GM18909 (cell line): ENCODE results near the gene ANKRD13D.

Source experiments
- ATAC-seq: cut with Tn5 transposase; IDR thresholded peaks from one replicate; pipeline ENCODE4 v1.9.1; 2021; ENCODE audit warnings: mild to moderate bottlenecking; ENCODE audit not compliant: unreplicated experiment, poor library complexity

ANKRD13D gene

DNA sequence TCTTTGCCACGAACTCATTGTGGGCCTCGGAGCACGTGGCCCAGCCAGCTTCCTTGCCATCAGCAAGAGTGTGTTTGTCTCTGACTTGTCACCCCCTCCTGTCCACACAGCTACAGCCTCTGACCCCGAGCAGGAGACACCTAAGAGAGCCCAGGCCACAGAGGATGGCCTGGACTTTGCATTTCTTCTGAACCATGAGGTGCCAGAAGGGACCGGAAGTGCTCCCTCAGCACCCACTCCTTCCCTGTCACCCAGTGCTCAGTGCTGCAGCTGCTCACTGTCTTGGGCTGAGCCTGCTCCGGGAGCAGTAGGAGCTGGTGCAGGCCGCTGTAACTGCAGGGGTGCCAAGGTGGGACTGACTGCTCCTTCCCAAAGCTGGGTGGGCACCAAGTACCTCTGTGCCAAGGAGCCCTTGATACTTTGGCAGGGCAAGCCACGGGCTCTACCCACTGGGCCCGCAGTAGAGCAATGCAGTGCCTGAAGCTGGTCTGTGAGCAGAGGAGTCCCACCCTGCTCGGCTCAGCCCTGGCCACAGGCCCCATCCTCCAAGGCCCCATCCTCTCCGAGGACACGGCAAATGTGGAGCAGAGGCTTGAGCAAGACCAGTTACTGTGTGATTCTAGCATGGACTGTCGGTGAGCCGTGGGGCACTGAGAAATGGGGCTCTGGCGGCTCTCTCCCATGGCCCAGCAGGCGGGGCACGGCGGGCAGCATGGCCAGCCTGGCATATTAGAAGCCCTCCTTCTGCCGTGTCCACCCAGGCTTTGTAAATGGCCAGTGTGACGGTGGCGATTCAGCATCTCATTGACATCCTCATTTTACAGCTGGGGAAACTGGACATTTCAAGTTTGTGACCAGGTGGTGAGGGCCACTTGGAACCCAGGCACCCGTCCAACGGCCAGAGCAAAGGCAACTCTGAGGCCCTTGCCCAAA lies 16.5 kb upstream of the ANKRD13D start:
- ATAC-seq = no peak

DNA sequence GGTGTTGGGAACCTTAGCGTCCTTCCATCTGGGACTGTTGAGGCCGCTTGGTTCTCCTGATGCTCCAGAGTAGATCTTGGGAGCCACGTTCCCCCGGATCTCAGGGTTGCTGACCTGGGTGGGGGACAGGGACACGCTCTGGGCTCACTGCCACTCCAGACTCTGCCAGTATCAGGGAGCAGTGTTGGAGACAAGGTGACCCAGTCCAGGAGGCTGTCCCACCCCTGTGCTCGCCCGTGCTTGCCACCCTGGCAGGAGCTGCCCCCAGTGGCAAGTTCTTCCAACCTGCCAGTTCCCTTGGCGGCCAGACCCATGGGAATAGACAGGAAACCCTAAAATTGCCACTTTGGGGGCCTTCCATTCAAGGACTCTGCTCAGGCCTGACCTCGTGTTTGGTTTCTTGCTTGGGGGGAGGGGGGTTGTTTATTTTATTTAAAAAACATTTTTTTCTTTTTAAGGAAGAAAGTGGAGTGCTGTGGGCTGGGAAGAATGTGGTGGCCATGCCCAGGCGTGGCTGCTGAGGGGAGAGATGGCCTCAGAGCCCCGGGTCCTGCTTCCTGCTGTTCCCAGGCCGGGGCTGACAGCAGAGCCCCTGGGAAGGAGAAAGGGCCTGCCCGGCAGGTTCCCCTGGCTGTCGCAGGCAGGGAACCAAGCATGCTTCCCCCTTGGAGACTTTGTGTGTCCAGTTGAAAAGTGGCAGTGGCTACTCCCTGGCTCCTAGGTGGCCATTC lies 15.7 kb upstream of the ANKRD13D start:
- ATAC-seq = no peak

DNA sequence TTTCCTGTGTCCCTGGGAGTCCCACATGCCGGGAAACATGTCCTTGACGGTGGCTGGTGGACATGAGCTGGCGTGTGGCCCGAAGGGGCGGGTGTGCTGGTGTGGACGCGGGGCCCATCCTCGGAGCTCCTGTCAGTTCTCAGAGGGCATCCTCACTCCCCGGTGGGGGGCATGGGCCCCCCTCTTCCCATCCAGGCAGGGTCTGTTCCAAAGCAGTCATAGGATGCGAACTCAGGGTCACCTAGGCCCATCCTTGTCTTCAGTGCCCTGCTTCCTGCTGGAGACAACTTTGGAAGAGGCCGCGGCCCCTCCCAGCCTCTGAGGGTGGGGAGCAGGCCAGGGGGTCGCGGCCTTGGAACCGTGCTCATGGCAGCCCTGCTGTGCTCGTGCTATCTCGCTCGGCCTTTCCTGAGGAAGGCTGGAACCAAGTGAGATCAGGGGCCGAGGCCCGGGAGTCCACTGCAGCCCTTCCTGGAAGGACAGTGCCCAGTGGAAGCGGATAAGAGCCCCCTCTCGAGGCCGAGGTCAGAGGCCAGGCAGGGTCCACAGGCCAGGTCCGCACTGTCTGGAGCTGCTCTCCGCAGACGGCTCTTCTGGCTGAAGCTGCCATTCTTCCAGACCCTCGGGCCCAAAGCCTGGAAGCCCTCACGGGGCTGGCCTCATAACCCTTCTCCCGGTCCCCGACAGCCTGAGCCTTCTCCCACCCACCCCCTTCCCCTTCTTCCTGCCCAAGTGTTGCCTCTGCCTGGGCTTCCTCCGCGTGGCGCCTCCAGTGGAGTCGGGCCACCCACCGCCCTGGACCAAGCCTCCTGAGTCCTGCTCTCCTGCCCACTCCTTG lies 14.1 kb upstream of the ANKRD13D start:
- no peak for ATAC-seq

DNA sequence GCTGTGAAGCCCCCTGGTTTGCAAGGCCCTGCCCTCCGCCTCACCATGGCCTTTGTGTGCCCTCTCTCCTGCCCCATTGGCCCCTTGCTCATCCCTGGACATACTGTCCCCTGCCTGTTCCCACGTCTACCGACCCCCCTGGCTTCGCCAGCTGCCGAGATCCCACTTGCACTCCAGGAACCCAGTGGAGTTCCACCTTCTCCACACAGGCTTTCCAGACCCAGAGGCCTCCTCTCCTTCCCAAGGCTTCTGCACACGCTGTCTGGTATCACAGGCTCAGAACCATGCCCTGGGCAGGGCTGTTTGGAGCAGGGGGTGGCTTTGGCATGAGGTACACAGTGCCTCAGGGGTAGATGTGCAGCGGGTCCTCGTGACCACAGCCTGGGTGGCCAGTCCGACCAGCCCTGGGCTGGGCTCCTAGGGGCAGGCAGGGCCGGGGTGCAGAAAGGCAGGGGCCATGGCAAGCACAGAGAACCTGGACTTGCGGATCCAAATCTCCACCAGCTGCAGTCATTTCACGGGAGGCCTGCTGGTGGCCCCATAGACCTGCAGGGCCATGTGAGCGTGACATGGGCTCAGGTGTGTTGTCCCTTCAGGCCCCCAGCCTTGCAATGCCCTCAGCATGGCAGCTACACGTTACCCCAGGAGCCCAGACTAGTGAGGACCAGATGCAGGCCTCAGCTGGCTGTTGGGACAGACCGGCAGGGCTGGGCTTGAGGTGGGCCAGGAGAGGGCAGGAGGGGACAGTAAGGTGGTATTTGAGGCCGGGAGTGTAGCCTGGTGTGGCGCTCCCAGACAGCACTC lies 13.3 kb upstream of the ANKRD13D start:
- no peak for ATAC-seq

DNA sequence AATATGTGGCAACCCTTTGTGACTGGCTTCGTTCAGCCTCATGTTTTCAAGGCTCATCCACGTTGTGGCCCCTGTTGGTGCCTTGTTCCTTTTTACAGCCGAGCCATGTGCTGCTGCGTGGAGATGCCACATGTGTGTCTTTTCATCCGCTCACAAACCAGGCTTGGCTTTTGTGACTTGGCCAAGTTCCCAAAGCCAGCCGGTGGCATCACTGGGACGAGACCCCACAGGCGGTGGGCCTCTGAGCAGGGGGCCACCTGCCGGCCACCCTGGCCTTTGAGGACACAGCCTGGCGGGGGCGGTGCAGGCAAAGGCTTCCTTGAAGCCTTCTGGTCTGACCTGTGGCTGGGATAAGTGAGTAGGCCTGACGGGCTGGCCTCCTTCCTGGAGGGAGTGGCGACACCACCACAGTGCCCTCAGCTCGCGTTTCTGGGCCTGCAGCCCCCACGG lies 12.3 kb upstream of the ANKRD13D start:
- peak; percentile 24 for ATAC-seq

DNA sequence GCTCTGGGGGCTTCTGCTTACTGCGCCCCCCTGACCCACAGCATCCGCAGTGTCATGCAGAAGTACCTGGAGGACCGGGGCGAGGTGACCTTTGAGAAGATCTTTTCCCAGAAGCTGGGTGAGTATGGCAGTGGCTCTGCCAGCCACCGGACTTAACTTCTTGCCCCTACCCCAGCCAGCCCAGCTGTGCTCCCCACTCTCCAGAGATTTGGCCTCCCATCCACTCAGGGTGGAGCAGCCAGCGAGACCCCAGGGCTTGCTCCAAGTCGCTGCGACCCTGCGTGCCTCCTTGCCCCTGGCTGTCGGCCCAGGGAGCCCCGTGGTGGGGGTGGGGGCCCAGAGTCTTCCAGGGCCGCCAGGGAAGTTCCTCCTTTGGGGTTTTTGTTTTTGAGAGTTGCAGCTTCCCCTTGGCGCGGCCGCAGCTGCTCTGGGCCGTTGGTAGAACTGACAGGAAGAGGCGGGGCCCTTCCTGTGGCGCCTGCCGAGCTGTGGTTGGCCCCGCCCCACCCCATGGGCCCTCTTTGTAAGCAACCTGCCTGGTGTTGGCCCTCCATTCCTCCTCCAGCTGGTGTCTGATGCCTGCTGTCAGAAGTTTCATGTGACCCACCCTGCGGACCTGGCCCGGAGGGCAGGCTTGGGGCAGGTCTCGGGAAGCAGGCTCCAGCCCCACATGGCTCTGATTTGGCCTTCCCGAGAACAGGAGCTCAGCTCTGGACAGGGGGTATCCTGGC lies 11.7 kb upstream of the ANKRD13D start:
- ATAC-seq = peak; percentile 74

DNA sequence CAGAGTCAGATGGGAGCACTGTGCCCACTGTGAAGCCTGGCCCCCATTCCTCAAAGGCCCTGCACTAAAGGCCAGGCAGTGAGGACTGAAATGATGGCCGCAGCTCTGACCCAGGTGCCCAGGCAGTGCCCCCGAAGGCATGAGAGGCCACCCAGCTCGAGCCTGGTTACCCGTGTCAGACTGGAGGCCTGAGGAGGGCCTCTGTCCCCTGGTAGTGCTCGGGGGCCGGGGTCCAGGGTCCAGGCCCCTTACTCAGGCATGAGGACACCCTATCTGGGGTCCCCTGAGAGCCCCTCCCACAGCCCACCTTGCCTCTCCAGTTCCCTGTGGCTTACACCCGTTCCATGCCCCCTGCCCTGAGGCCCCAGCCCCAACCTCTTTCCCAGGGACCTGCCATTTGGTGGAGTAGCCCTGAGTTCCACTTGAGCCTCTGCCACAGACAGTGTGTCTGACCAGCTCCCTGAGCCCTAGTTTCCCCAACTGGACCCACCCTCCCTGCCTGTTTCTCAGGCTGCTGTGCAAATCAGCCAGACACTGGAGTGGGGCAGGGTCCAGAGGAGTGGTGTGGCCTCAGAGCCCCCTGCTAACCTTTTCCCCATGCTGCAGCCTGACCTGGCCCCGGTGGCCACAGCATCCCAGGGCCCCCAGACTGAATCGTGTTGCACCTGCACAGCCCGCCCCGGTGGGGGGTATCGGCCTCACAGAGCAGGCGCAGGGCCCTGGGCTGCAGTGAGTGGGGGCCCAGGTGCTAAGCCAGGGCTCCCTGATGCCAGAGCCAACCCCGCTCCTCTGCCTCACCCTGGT lies 10.8 kb upstream of the ANKRD13D start:
- no peak for ATAC-seq

DNA sequence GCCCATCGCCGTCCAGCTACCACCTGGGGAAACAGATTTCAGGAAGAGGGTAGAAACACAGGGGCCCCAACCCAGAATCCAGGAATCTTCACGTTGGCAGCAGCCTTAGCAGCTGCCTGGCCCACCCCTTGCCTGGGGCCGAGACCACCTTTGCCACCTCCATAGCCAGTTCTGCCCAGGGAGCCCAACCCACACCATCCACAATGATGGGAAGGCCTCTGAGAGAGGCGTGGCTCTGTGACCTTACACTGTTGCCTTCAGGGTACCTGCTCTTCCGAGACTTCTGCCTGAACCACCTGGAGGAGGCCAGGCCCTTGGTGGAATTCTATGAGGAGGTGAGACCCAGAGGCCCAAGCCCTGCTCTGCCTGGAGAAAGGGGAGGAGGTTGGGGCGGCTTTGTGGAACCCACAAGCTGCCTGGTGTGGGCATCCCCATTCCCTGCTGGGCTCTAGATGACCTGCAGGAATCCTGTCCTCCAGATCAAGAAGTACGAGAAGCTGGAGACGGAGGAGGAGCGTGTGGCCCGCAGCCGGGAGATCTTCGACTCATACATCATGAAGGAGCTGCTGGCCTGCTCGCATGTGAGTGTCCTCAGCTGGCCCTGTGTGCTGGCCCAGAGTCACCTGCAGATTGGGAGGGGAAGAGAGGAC lies 10.0 kb upstream of the ANKRD13D start:
- ATAC-seq = no peak

DNA sequence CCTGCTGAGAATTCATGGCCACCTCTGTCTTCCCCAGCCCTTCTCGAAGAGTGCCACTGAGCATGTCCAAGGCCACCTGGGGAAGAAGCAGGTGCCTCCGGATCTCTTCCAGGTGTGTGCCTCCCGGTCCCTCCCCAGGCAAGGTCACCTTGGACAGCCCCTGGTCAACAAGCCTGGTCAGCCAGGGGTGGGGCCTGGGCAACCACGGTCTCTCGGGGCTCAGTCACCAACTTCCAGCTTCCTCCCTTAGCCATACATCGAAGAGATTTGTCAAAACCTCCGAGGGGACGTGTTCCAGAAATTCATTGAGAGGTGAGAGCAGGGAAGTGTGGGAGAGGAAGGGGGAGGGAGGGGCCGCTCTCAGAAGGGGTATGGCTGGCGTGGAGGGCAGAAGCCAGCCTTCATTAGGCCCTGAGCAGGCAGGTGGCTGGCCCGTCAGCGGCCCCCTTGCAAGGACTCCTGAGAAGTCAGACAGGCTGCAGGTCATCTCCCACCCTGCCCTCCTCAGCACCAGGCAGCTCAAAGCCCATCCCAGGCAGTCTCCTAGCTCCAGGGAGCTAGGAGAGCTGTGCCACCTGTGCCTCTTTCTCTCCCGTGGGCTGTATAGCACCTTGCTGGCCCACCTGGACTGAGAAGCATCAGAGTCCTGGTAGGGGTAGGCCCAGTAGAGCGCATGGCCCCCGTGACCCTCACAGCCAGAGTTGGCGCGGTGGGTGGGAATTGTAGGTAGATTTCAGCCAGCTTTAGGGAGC lies 9.3 kb upstream of the ANKRD13D start:
- no peak for ATAC-seq

DNA sequence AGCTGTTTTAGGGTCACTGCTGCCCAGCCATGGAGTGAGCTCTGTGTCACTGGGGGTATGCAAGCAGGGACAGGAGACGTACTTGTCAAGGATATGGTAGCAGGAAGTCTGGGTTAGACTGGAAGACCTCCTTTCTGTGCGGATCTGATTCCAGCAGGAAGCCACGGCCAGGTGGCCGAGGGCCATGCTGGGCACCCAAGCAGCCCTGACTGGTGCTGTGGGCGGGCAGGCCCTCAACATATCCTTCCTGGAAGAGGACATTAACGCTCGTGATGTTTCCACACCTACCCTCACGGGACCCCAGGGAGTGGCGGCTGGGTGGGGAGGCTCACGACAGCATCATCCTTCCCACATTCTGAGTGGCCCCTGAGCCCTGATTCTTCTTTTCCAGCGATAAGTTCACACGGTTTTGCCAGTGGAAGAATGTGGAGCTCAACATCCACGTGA lies 8.7 kb upstream of the ANKRD13D start:
- no peak for ATAC-seq

DNA sequence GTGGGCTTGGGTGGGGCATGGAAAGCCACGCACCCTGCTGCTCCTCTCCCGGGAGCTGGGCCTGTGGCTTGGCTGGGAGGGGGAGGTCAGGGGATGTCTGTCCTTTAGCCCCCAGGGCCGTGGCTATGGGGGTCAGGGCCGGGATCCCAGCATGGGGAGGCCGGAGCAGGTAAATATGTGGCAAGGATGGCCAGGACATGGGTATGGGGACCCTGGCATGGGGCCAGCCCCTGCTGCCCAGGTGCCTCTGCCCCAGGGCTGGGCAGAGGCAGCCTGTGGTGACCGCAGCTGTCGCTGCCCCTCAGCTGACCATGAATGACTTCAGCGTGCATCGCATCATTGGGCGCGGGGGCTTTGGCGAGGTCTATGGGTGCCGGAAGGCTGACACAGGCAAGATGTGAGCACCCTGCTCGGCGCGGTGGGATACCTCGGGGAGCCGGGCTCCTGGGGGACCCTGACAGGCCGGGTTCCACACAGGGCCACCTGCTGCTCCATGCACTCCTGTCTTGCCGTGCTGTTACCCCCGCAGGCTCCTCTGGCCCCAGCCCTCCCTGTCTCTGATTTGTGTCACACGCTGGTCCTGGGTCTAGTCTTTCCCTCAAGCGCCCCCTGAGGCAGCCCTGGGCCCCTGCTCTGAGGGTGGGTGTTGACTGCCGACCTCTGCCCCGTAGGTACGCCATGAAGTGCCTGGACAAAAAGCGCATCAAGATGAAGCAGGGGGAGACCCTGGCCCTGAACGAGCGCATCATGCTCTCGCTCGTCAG lies 8.1 kb upstream of the ANKRD13D start:
- no peak for ATAC-seq

DNA sequence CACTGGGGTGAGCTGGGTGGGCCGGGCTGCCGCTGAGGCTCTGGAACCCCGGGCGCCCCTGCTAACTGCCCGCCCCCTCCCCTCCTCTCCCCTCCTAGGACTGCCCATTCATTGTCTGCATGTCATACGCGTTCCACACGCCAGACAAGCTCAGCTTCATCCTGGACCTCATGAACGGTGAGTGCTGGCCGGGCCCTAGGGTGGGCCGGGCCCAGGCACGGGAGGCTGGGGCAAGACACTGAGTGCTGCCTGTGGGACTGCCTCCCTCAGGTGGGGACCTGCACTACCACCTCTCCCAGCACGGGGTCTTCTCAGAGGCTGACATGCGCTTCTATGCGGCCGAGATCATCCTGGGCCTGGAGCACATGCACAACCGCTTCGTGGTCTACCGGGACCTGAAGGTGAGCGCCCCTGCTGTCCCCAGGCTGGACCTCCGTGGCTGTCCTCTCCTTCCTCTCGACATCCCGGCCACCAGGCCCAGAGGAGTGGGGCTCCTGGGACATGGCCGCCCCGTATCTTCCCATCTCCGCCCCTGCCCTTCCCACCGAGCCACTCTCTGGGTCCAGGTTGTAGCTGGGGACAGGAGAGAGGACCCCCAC lies 7.5 kb upstream of the ANKRD13D start:
- ATAC-seq = no peak

DNA sequence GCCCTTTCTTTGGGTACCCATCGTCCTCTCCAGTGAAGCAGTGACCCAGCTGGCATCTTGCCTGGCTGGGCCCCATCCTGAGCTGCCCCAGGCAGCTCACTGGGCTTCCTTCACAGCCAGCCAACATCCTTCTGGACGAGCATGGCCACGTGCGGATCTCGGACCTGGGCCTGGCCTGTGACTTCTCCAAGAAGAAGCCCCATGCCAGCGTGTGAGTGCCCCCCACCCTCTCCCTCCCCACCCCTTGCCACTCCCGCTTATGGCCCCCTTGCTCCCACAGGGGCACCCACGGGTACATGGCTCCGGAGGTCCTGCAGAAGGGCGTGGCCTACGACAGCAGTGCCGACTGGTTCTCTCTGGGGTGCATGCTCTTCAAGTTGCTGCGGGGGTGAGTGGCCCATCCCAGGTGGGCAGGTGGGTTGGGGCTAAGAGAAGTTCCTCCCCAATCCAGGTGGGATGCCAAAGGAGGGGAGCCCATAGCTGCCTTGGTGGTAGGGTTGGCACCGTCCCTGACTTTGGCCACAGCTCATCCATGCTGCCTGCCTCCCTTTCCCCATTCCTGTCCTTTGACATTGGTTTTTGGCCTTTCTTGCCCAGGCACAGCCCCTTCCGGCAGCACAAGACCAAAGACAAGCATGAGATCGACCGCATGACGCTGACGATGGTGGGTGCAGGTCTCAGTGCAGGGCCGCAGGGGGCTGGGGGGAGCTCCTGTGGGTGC lies 6.8 kb upstream of the ANKRD13D start:
- no peak for ATAC-seq

DNA sequence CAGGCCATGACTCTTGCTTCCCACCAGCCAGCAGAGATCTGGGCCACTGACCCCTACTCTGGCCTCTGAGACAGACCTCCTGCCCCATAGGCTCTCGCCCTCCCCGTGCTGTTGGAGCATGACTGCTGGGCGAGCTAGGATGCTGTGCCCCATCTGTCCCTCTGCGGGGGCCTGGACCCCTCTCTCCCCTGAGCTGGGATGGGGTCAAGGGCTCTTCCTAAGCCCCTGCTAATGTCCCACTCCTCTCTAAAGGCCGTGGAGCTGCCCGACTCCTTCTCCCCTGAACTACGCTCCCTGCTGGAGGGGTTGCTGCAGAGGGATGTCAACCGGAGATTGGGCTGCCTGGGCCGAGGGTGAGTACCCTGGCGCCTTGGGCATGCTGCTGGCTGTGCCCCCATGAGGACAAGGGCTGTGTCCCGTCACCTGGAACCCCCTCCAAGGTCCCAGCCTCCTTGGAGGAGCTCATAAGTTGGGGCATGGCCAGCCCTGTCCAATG lies 6.2 kb upstream of the ANKRD13D start:
- ATAC-seq = no peak

DNA sequence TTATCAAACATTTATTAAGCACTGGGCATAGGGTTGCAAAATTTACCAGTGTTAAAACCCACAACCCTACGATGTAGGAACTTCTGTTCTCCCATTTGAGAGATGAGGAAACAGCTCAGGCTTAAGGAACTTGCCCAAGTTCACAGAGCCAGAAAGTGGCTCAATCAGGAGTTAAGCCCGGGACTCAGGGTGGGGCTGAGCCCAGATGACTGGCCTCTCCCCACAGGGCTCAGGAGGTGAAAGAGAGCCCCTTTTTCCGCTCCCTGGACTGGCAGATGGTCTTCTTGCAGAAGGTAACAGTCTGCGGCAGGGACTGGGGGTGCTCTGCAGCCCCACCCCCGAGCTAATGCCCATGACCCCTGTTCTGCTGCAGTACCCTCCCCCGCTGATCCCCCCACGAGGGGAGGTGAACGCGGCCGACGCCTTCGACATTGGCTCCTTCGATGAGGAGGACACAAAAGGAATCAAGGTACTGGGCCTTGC lies 5.6 kb upstream of the ANKRD13D start:
- no peak for ATAC-seq
